Chondrocyte (in vitro differentiated cells): Measurements from ENCODE around the gene SLC6A5. TPM values are rescaled to one million over a fixed set of nuclear protein-coding genes. Genes with fewer than 3 reads are reported as not detected.

Source experiments
- DNase-seq: peaks from one replicate; pipeline ENCODE4 v3.0.0; 2021; ENCODE audit warnings: mixed read lengths, low spot score
- H3K27ac Mint-ChIP-seq: one replicate; pipeline ENCODE4 v1.8.0; 2021; ENCODE audit warnings: mild to moderate bottlenecking, moderate library complexity, mixed read lengths; ENCODE audit not compliant: unreplicated experiment
- H3K27me3 Mint-ChIP-seq: 2 replicates; pipeline ENCODE4 v1.8.0; 2021; ENCODE audit warnings: low read depth, mixed read lengths
- H3K36me3 Mint-ChIP-seq: 2 replicates; pipeline ENCODE4 v1.8.0; 2021; ENCODE audit warnings: low read depth, mixed read lengths
- H3K4me1 Mint-ChIP-seq: 2 replicates; pipeline ENCODE4 v1.8.0; 2021; ENCODE audit warnings: low read depth, mild to moderate bottlenecking, mixed read lengths
- H3K4me3 Mint-ChIP-seq: one replicate; pipeline ENCODE4 v1.8.0; 2021; ENCODE audit warnings: mild to moderate bottlenecking, moderate library complexity, mixed read lengths; ENCODE audit not compliant: unreplicated experiment
- H3K9me3 Mint-ChIP-seq: 2 replicates; pipeline ENCODE4 v1.8.0; 2021; ENCODE audit warnings: low read depth, mixed read lengths
- CTCF ChIP-seq: fragments of 200-600 bp; sonication (generic); IDR thresholded peaks from 2 replicates; pipeline ENCODE4 v1.5.0; 2021; ENCODE audit warnings: antibody characterized with exemption, mild to moderate bottlenecking, moderate library complexity
- total RNA-seq: library from RNA; stranded (reverse); gene quantifications from 3 replicates; pipeline ENCODE4 v1.2.1, GENCODE V29; 2021

SLC6A5 gene
- total RNA-seq, 1 donor from 2014 or later = not detected

GRCh38 chr11:20656901-20657300 is 57.5 kb downstream of the SLC6A5 start:
- no peak overlapping the region for H3K4me3 Mint-ChIP-seq
- no peaks in the 10 kb centered on the region for H3K4me1 Mint-ChIP-seq
- peaks cover 55% of the 10 kb centered on the region for H3K27me3 Mint-ChIP-seq
- no peak overlapping the region for H3K27ac Mint-ChIP-seq
- no peak for DNase-seq
- H3K9me3 Mint-ChIP-seq = no peaks in the 10 kb centered on the region
- H3K36me3 Mint-ChIP-seq = no peaks in the 10 kb centered on the region
- TF ChIP-seq CTCF = no peak

DNA sequence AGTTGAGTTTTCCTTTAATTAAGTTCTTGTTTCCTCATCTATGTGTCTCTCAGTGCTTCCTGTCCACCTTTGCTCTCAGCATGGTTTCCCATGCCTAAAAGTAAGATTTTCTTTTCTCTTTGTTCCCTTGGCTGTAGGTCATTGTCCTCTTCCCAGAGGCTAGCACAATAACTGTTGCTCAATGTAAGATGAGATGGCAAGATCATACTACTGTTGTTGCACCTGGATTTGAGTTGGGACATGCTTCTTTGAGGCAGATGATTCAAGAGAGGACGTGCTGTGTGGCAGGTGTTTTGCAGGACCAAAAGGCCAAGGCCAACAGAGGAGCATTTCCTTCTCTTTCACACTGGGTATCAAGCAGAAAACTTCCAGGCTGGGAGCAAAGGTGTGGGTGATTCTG is 58.7 kb downstream of the SLC6A5 start:
- Mint-ChIP-seq H3K9me3 (peaks cover 4% of the 10 kb centered on the region), H3K27ac (no peak overlapping the region), H3K27me3 (peaks cover 45% of the 10 kb centered on the region), H3K36me3 (no peaks in the 10 kb centered on the region), H3K4me3 (no peak overlapping the region), H3K4me1 (no peaks in the 10 kb centered on the region)
- no peak for DNase-seq
- no peak for TF ChIP-seq CTCF

GRCh38 chr11:20661445-20661844 is 62.0 kb downstream of the SLC6A5 start:
- H3K36me3 Mint-ChIP-seq = no peaks in the 10 kb centered on the region
- H3K27me3 Mint-ChIP-seq = peaks cover 36% of the 10 kb centered on the region
- H3K4me3 Mint-ChIP-seq = no peak overlapping the region
- no peaks in the 10 kb centered on the region for H3K4me1 Mint-ChIP-seq
- no peak for DNase-seq
- peaks cover 10% of the 10 kb centered on the region for H3K9me3 Mint-ChIP-seq
- H3K27ac Mint-ChIP-seq = no peak overlapping the region
- TF ChIP-seq CTCF = no peak

- H3K4me1 Mint-ChIP-seq = no peaks in the 10 kb centered on the region
- H3K9me3 Mint-ChIP-seq = peaks cover 14% of the 10 kb centered on the region
- no peak overlapping the region for H3K27ac Mint-ChIP-seq
- H3K27me3 Mint-ChIP-seq = peaks cover 36% of the 10 kb centered on the region
- DNase-seq = no peak
- no peak for TF ChIP-seq CTCF
- no peak overlapping the region for H3K4me3 Mint-ChIP-seq
- no peaks in the 10 kb centered on the region for H3K36me3 Mint-ChIP-seq
Measured at GRCh38 chr11:20661850-20662249, 62.4 kb downstream of the SLC6A5 start.

DNA sequence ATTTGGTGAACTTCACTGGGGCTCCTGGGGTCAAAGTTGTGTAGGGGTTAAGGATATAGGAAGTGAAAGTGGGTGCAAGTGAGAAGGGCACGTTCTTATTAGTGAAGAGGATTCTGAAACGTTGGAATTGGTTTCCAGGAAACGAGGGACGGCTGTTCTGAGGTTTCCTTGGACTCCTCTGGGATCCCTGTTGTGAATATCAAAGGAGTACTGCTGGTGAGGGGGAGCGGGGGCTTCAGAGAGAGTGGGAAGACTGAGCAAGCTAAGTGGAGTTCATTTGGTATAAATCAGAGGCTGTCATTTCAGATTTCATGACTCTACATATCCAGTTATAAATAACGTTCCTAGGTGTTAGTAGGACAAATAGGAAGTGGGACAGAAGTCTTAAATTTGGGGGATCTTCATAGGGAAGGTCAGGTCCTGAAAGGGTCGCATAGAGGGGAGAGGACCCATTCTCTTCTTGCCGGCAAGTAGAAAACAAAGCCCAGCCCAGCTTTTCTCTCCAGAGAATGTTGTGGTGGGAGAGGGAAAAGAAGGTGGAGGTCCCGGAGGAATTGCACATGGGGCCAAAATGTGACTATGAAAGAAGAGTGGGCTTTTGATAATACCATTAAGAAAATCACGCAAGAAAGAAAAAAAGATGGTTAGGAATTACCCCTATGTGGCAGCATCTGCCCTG is 68.9 kb downstream of the SLC6A5 start:
- Mint-ChIP-seq H3K27me3 (peaks cover 69% of the 10 kb centered on the region), H3K36me3 (no peaks in the 10 kb centered on the region), H3K27ac (no peak overlapping the region), H3K9me3 (peaks cover 10% of the 10 kb centered on the region), H3K4me3 (peak overlapping the region; percentile 3), H3K4me1 (peaks cover 11% of the 10 kb centered on the region)
- no peak for DNase-seq
- TF ChIP-seq CTCF = no peak
